ENCODE measurements around the gene GPRIN1. TPM values are rescaled to one million over a fixed set of nuclear protein-coding genes. Genes with fewer than 3 reads are reported as not detected.

GPRIN1 gene
- total RNA-seq, 4 donors from 2014 or later: 0.57 to 4.6 (median 2.2) TPM

DNA sequence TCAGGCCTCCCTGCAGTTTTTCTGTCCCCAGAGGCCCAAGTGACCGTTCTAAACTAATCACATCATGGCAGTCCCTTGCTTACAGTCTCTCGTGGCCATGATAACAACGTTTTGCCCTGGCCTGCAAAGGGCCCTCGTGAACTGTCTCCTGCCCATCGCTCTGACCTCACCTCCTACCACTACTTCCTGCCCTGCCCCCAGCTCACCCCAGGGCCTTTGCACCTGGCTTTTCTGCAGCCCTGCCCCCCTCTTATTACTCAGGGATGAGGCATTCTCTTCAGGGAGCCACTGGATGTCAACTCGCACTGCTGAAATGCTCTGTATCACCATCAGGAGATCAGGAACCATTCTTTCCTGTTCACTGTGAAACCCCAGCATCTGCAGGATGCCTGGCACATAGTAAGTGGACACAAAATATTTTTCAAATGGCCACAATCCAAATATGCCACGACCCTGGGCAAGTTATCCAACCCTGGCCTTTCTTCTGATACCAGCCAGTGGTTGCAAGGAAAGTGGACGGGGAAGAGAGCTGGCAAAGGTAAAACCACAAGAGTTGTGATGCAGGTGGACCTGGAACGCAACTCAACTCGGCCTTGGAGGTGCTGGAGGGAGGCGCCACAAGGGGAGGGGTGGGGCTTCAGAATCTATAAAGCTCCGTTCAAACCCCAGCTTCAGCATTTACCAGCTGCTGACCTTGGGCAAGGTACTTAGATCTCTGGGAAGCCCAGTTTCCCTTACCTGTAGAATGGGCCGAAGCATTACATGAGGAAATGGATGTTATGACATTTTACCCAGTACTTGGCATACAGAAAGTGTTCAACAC lies 18.7 kb upstream of the GPRIN1 start:
- H3K27me3 ChIP-seq: peaks cover 0 to 100% (median 28%) of the 10 kb centered on the region in 4 donors
- TF ChIP-seq, protein P1, sequence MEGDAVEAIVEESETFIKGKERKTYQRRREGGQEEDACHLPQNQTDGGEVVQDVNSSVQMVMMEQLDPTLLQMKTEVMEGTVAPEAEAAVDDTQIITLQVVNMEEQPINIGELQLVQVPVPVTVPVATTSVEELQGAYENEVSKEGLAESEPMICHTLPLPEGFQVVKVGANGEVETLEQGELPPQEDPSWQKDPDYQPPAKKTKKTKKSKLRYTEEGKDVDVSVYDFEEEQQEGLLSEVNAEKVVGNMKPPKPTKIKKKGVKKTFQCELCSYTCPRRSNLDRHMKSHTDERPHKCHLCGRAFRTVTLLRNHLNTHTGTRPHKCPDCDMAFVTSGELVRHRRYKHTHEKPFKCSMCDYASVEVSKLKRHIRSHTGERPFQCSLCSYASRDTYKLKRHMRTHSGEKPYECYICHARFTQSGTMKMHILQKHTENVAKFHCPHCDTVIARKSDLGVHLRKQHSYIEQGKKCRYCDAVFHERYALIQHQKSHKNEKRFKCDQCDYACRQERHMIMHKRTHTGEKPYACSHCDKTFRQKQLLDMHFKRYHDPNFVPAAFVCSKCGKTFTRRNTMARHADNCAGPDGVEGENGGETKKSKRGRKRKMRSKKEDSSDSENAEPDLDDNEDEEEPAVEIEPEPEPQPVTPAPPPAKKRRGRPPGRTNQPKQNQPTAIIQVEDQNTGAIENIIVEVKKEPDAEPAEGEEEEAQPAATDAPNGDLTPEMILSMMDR (IDR thresholded peaks at IDR 0.05): no peak
- no peak for TF ChIP-seq POLR2A (IDR thresholded peaks at IDR 0.05)

DNA sequence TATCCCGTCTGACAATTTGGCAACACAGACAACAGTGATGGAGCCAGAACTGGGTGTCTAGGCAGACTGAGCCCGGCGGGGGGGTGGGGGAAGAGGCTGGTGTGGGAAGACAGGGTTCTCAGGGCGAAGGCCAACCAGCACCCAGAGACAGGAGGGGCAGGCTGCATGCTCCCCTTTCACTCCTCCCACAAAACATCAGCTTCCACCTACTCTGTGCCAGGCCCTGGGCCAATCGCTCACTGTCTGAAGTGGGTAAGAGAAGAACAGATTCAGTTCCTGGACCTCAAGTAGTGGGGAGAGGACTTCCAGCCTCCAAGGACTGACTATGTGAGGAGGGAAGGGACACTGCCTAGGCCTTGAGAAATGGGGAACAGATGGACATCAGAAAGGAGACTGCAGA lies 17.6 kb upstream of the GPRIN1 start:
- Histone ChIP-seq H3K4me3 (no peak overlapping the region), H3K27ac (no peak overlapping the region), H3K36me3 (no peaks in the 10 kb centered on the region), H3K27me3 (peaks cover 0 to 98% (median 26%) of the 10 kb centered on the region in 4 donors), H3K4me1 (peaks cover 8 to 35% (median 16%) of the 10 kb centered on the region in 3 donors), H3K9me3 (no peaks in the 10 kb centered on the region)
- no peak for TF ChIP-seq POLR2A (IDR thresholded peaks at IDR 0.05)
- TF ChIP-seq, protein P1 (IDR thresholded peaks at IDR 0.05): no peak
- intact Hi-C loops (cut with DNase I): no loop called here
- WGBS, 2 donors: 60 to 70% methylated on average over 3 to 4 of the region's 5 CpGs
- DNase-seq: no peak

More for the DNA sequence above, 18.7 kb upstream of the GPRIN1 start:
- Histone ChIP-seq H3K4me3 (no peak overlapping the region), H3K9me3 (no peaks in the 10 kb centered on the region), H3K36me3 (no peaks in the 10 kb centered on the region), H3K4me1 (peaks cover 8 to 35% (median 16%) of the 10 kb centered on the region in 3 donors), H3K27ac (no peak overlapping the region)
- DNase-seq: no peak
- 44 to 61% methylated on average over 11 to 13 of the region's 13 CpGs for WGBS, 2 donors
- intact Hi-C loops (cut with DNase I): no loop called here

DNA sequence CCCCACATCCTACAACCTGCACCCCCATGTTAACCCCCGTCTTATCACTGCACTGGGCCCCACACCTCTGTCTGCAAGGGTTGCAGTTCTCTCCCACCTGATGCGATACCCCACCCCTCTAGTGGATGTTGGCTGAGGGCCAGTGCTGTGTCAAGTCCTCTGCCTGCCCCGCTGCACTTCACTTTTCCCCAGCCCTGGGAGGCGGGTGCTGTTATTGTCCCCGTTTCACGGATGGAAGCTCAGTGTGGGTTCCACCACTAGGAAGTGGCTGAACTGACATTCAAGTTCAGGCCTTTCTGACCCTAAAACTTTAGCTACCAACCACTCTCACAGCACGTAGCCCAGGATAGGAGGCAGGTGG lies 16.9 kb upstream of the GPRIN1 start:
- peaks cover 0 to 98% (median 23%) of the 10 kb centered on the region in 4 donors for H3K27me3 ChIP-seq
- no peaks in the 10 kb centered on the region for H3K36me3 ChIP-seq
- TF ChIP-seq, protein P1 (IDR thresholded peaks at IDR 0.05): no peak
- TF ChIP-seq POLR2A (IDR thresholded peaks at IDR 0.05): no peak
- 15 to 43% methylated on average over 6 of the region's 7 CpGs for WGBS, 2 donors
- H3K27ac ChIP-seq: no peak overlapping the region
- H3K4me3 ChIP-seq: no peak overlapping the region
- intact Hi-C loops (cut with DNase I): no loop called here
- DNase-seq: no peak
- peaks cover 8 to 35% (median 16%) of the 10 kb centered on the region in 3 donors for H3K4me1 ChIP-seq
- H3K9me3 ChIP-seq: no peaks in the 10 kb centered on the region

DNA sequence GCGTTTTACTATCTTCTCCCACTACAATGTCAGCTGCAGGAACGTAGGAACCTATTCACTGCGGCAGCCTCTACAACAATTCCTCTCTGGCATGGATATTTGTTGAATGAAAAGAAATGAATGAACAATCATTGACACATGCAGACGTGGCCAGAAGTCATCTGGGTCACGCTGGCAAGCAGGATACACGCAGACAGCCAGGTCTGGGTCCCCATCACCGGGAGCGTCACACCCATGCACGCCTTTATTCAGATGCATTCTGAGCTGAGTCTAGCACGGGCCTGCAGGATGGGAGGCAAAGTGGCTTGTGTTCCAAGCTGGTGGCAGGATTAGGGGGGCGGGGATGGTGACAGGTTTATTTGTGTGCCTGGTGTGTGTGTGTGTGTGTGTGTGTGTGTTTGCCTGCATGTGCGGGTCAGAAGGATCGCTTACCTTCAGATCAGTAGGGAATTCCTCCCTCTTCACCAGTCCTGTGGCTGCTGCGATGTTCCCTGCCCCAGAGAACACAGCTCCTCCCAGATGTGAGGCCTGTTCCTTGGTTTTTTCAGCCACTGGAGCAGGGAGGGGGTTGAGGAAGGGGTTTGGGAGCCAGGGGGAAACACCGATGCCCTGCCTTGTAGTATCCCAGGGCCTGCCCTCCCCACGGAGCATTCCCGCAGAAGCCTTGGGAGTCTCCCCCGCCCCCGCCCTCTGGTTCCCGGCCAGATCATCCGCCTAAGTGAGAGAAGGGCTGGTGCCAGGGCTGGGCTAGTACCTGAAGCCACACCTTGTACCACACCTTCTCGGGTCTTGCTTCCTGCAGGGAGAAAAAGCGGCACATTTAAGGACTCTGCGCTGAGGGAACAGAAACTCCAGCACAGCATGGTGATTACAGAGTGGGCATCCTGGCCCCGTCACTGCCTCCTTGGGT lies 16.3 kb upstream of the GPRIN1 start:
- intact Hi-C loops (cut with DNase I): no loop called here
- Histone ChIP-seq H3K4me1 (peaks cover 8 to 39% (median 16%) of the 10 kb centered on the region in 3 donors), H3K4me3 (no peak overlapping the region), H3K27ac (no peak overlapping the region), H3K9me3 (no peaks in the 10 kb centered on the region), H3K27me3 (peaks cover 0 to 98% (median 21%) of the 10 kb centered on the region in 4 donors), H3K36me3 (no peaks in the 10 kb centered on the region)
- TF ChIP-seq, protein P1 (IDR thresholded peaks at IDR 0.05): no peak
- no peak for TF ChIP-seq POLR2A (IDR thresholded peaks at IDR 0.05)
- DNase-seq: no peak
- 24 to 35% methylated on average over 10 to 18 of the region's 25 CpGs for WGBS, 2 donors
